Esophagus muscularis mucosa (tissue), 4 donors: ENCODE data around the gene HSD17B3.

Source experiments
- CTCF ChIP-seq, 3 experiments: fragments of 200-600 bp in 2 of 3; fragments of 450-650 bp in 1 of 3; sonication (generic) in 2 of 3; IDR thresholded peaks; one replicate each; pipeline ENCODE4 v1.5.1; 2017 to 2019; ENCODE audit warnings: antibody characterized with exemption in 3 of 3, mild to moderate bottlenecking in 2 of 3, moderate library complexity in 1 of 3
- EP300 ChIP-seq: sonication (generic); formaldehyde crosslinking; IDR thresholded peaks from one replicate; pipeline ENCODE4 v1.6.1; 2017; ENCODE audit warnings: antibody characterized with exemption
- POLR2A ChIP-seq: fragments of 450-650 bp; IDR thresholded peaks from one replicate; pipeline ENCODE4 v1.6.1; 2017; ENCODE audit warnings: antibody characterized with exemption, moderate library complexity, mild to moderate bottlenecking, low read depth

- TF ChIP-seq POLR2A (no peak), CTCF (IDR thresholded peaks at IDR 0.05) (peak; percentile 74 to 95 (median 74)), EP300 (no peak)
These were observed 69.3 kb downstream of the HSD17B3 start for GRCh38 chr9:96232539-96233241.
